Hematopoietic multipotent progenitor cell treated with erythropoietin and hydrocortisone succinate and interleukin-3 and kit ligand, for 4 days (in vitro differentiated cells): ENCODE measurements around the gene TMEFF1.

Experiments used
- DNase-seq: peaks from one replicate; pipeline ENCODE4 v3.0.0-alpha.2; 2015

Gene TMEFF1

GRCh38 chr9:100578610-100579009 lies 105.7 kb downstream of the TMEFF1 start:
- DNase-seq: no peak

- DNase-seq: no peak
Observed at GRCh38 chr9:100579665-100580064, 106.7 kb downstream of the TMEFF1 start.

- no peak for DNase-seq
Observed at GRCh38 chr9:100580257-100580656, 107.3 kb downstream of the TMEFF1 start.

- DNase-seq: no peak
Observed at GRCh38 chr9:100581081-100581480, 108.1 kb downstream of the TMEFF1 start.

- DNase-seq: no peak
Observed at GRCh38 chr9:100581661-100582060, 108.7 kb downstream of the TMEFF1 start.

- DNase-seq: no peak
Observed at GRCh38 chr9:100583014-100583802, 110.3 kb downstream of the TMEFF1 start.

GRCh38 chr9:100584951-100585350 lies 112.0 kb downstream of the TMEFF1 start:
- no peak for DNase-seq

GRCh38 chr9:100586093-100586492 lies 113.1 kb downstream of the TMEFF1 start:
- no peak for DNase-seq

- DNase-seq: no peak
Observed at GRCh38 chr9:100587375-100587774, 114.4 kb downstream of the TMEFF1 start.

- DNase-seq: no peak
Observed at GRCh38 chr9:100589582-100589981, 116.6 kb downstream of the TMEFF1 start.

- no peak for DNase-seq
Observed at GRCh38 chr9:100590481-100590880, 117.5 kb downstream of the TMEFF1 start.

- no peak for DNase-seq
Observed at GRCh38 chr9:100591139-100591538, 118.2 kb downstream of the TMEFF1 start.

GRCh38 chr9:100591639-100592412 lies 118.9 kb downstream of the TMEFF1 start:
- no peak for DNase-seq

GRCh38 chr9:100595391-100596199 lies 122.6 kb downstream of the TMEFF1 start:
- peak; percentile 73 for DNase-seq

- DNase-seq: no peak
Observed at GRCh38 chr9:100597236-100597635, 124.3 kb downstream of the TMEFF1 start.

- DNase-seq: peak; percentile 88
Observed at GRCh38 chr9:100598641-100599145, 125.7 kb downstream of the TMEFF1 start.

- DNase-seq: peak; percentile 25
Observed at GRCh38 chr9:100600521-100601079, 127.7 kb downstream of the TMEFF1 start.

- DNase-seq: peak; percentile 88
Observed at GRCh38 chr9:100601216-100601615, 128.3 kb downstream of the TMEFF1 start.

GRCh38 chr9:100602342-100602801 lies 129.4 kb downstream of the TMEFF1 start:
- peak; percentile 69 for DNase-seq

- DNase-seq: no peak
Observed at GRCh38 chr9:100605405-100605804, 132.5 kb downstream of the TMEFF1 start.

- DNase-seq: no peak
Observed at GRCh38 chr9:100619194-100619593, 146.2 kb downstream of the TMEFF1 start.

- DNase-seq: no peak
Observed at GRCh38 chr9:100619665-100620064, 146.7 kb downstream of the TMEFF1 start.

GRCh38 chr9:100623969-100624368 lies 151.0 kb downstream of the TMEFF1 start:
- no peak for DNase-seq
